Adrenal gland (tissue), 12 donors: ENCODE measurements around the gene LAMB4. TPM values are rescaled to one million over a fixed set of nuclear protein-coding genes. Genes with fewer than 3 reads are reported as not detected.

Experiments
- DNase-seq, 7 donors: peaks; one replicate each; pipeline ENCODE4 v3.0.0-alpha.2; 2019 to 2020
- H3K27ac ChIP-seq, 5 donors: fragments of 200-600 bp; sonication (generic) in 4 of 5; 1 replicate in 3 of 5; 2 replicates in 2 of 5; pipeline versions ENCODE4 v1.5.1 to v1.8.0; 2016 to 2020; ENCODE audit warnings: mild to moderate bottlenecking in 1 of 5
- H3K27me3 ChIP-seq: fragments of 200-600 bp; 2 replicates; pipeline ENCODE4 v1.8.0; 2021
- H3K36me3 ChIP-seq, 2 donors: fragments of 200-600 bp; replicated peaks in 1 of 2; 1 replicate in 1 of 2; 2 replicates in 1 of 2; pipeline versions ENCODE4 v1.5.1 to v1.8.0; 2018 to 2022
- H3K4me1 ChIP-seq, 2 donors: fragments of 200-600 bp; replicated peaks in 1 of 2; 1 replicate in 1 of 2; 2 replicates in 1 of 2; pipeline versions ENCODE4 v1.5.1 to v1.8.0; 2018 to 2021
- H3K4me3 ChIP-seq, 4 donors: fragments of 200-600 bp; sonication (generic) in 3 of 4; one replicate each; pipeline ENCODE4 v1.5.1; 2016 to 2018
- H3K9me3 ChIP-seq, 3 donors: fragments of 200-600 bp; sonication (generic) in 1 of 3; replicated peaks in 1 of 3; 1 replicate in 2 of 3; 2 replicates in 1 of 3; pipeline versions ENCODE4 v1.5.1 to v1.8.0; 2016 to 2021
- POLR2A ChIP-seq, 2 donors: fragments of 450-650 bp; IDR thresholded peaks; one replicate each; pipeline ENCODE4 v1.6.1; 2017; ENCODE audit warnings: antibody characterized with exemption in 2 of 2, mild to moderate bottlenecking in 2 of 2, moderate library complexity in 1 of 2
- WGBS, 4 donors: extraction: QIAGEN DNeasy Blood & Tissue Kit in 2 of 4; methylation state at CpG; one replicate each; pipeline versions ENCODE4 v1.1.5 to v1.1.7; 2013 to 2017; 5-methylcytosine and 5-hydroxymethylcytosine counted together
- intact Hi-C, 2 donors: fragments of 100-400 bp; cut with DNase I; formaldehyde crosslinking; loops; one replicate each; pipeline versions ENCODE4 v1.14.1 to v1.15.0; 2022 to 2023
- polyA plus RNA-seq, 3 donors: library from polyadenylated mRNA; stranded (reverse); fragments of 200-250 nt in 2 of 3; fragments of 350-450 nt in 1 of 3; fragmentation: Illumina TruSeq in 1 of 3; extraction: RNeasy Lipid Tissue Mini Kit (QIAGEN cat#74804) in 1 of 3; gene quantifications; one replicate each; pipeline ENCODE4 v1.2.3, GENCODE V29; 2013 to 2014
- total RNA-seq, 9 donors: library from RNA; depleted of rRNA in 4 of 9; stranded (reverse); fragments of >200 nt in 4 of 9; fragments of 120-200 nt in 1 of 9; fragmentation: NEBNext Ultra II Directional in 1 of 9; extraction: Animal tissue kit (Norgen Biotek cat#: 25700) in 1 of 9; gene quantifications; one replicate each; pipeline versions ENCODE4 v1.1.0 to v1.2.4, GENCODE V29; 2013 to 2023
- TF ChIP-seq, protein P1 (sequence below), 6 experiments: fragments of 450-650 bp in 4 of 6; fragments of 200-600 bp in 2 of 6; sonication (generic) in 1 of 6; IDR thresholded peaks; 1 replicate in 5 of 6; 2 replicates in 1 of 6; pipeline versions ENCODE4 v1.5.1 to v1.8.0; 2016 to 2021; ENCODE audit warnings: antibody characterized with exemption in 6 of 6, mild to moderate bottlenecking in 2 of 6, moderate library complexity in 1 of 6
- donor health status: healthy with polysubstance abuse.
- donor health status: Bipolar disorder and iron deficiency.
- donor health status: DM: yes; HTN: yes; CAD: no.
- donor health status: DM: no; HTN: no; CAD: no.
- donor health status: DM: no; HTN: no; CAD: no.
- donor health status: DM: yes; HTN: yes; CAD: no.

The LAMB4 gene
- total and polyA plus RNA-seq, 12 donors: 0.12 to 1.0 (median 0.27) TPM; not detected in 5

GRCh38 chr7:108007261-108007660, 122.9 kb downstream of the LAMB4 start:
- Histone ChIP-seq H3K9me3 (no peaks in the 10 kb centered on the region), H3K4me1 (peaks cover 0 to 10% of the 10 kb centered on the region in 2 donors), H3K27ac (no peak overlapping the region), H3K4me3 (no peak overlapping the region), H3K36me3 (no peaks in the 10 kb centered on the region), H3K27me3 (peaks cover 8% of the 10 kb centered on the region)
- no peak for DNase-seq
- 47 to 51% (median 50%) methylated on average over 3 of the region's 3 CpGs for WGBS, 4 donors
- TF ChIP-seq, protein P1, sequence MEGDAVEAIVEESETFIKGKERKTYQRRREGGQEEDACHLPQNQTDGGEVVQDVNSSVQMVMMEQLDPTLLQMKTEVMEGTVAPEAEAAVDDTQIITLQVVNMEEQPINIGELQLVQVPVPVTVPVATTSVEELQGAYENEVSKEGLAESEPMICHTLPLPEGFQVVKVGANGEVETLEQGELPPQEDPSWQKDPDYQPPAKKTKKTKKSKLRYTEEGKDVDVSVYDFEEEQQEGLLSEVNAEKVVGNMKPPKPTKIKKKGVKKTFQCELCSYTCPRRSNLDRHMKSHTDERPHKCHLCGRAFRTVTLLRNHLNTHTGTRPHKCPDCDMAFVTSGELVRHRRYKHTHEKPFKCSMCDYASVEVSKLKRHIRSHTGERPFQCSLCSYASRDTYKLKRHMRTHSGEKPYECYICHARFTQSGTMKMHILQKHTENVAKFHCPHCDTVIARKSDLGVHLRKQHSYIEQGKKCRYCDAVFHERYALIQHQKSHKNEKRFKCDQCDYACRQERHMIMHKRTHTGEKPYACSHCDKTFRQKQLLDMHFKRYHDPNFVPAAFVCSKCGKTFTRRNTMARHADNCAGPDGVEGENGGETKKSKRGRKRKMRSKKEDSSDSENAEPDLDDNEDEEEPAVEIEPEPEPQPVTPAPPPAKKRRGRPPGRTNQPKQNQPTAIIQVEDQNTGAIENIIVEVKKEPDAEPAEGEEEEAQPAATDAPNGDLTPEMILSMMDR (IDR thresholded peaks at IDR 0.05): no peak
- no peak for TF ChIP-seq POLR2A (IDR thresholded peaks at IDR 0.05)
- intact Hi-C loops: loop anchor here in 1 of 2 donors (10.0 kb wide), 1 partner anchor 112 kb away; the partner anchor contains the start of gene DLD

DNA sequence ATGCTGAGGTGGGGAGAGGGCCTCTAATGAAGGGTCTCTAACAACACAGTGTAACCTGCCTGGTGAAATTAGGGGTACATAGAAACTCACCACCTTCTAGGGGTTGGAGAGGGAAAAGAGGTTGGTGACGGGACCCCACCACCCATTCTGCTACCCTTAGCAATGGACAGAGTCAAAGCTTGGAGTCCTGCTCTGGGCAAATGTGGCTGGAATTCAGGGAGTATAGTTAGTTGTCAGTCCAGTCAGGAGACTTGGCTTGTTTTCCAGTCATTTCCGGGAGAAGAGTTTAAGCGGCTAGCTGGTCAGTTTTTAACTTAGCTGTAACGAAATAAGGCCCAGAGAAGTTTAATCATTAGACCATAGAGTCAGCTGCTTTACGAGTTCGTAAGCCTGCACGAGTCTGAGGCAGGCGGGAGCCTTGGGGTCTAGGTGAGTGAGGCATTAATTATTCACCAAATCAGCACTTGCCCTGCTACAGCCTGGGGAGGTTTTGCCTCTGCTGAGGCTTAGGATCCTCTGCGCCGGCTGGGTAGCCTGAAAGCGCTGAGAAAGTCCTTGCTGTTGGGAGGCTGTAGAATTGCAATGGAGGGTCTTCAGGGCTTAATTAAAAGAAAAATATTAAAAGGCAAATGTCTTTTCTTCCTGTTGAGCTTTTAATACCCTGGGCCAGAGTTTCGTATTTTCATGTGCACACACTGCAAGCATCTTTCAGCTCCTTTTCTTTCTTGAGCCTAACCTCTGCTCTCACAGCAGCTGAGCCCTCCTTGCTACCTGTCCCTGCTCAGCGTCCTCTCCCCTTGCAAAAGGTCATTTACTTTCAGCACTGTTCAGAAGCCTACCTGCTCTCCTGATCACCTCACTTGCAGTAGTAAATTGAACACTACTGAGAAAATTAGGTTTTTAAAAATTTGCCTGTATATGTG, 125.7 kb downstream of the LAMB4 start:
- Histone ChIP-seq H3K27me3 (peaks cover 8% of the 10 kb centered on the region), H3K36me3 (no peaks in the 10 kb centered on the region), H3K9me3 (no peaks in the 10 kb centered on the region), H3K27ac (no peak overlapping the region), H3K4me3 (no peak overlapping the region), H3K4me1 (peaks cover 0 to 23% of the 10 kb centered on the region in 2 donors)
- intact Hi-C loops: loop anchor here in 1 of 2 donors (10.0 kb wide), 1 partner anchor 110 kb away; the partner anchor contains the start of gene DLD
- TF ChIP-seq, protein P1 (IDR thresholded peaks at IDR 0.05): no peak
- TF ChIP-seq POLR2A (IDR thresholded peaks at IDR 0.05): no peak
- 60 to 74% (median 70%) methylated on average over 13 of the region's 13 CpGs for WGBS, 4 donors
- DNase-seq: no peak

- no peak for TF ChIP-seq POLR2A (IDR thresholded peaks at IDR 0.05)
- TF ChIP-seq, protein P1 (IDR thresholded peaks at IDR 0.05): no peak
- no peaks in the 10 kb centered on the region for H3K36me3 ChIP-seq
- peaks cover 0 to 27% of the 10 kb centered on the region in 2 donors for H3K4me1 ChIP-seq
- H3K27ac ChIP-seq: peak overlapping the region in 2 of 5 donors; percentile 72 to 86
- WGBS, 4 donors: 42 to 48% (median 47%) methylated on average over 15 of the region's 15 CpGs
- H3K4me3 ChIP-seq: peak overlapping the region in 2 of 4 donors; percentile 75 to 84
- H3K9me3 ChIP-seq: no peaks in the 10 kb centered on the region
- DNase-seq: no peak
- intact Hi-C loops: loop anchor here in 1 of 2 donors (10.0 kb wide), 1 partner anchor 109 kb away; the partner anchor contains the start of gene DLD
- peaks cover 8% of the 10 kb centered on the region for H3K27me3 ChIP-seq
Observed at GRCh38 chr7:108003599-108003935, 126.6 kb downstream of the LAMB4 start.
